HG03469 (cell line): Measurements from ENCODE around the gene WFDC1.

Experiments
- ATAC-seq: cut with Tn5 transposase; IDR thresholded peaks from one replicate; pipeline ENCODE4 v1.9.1; 2021; ENCODE audit warnings: mild to moderate bottlenecking, moderate library complexity, moderate number of reproducible peaks; ENCODE audit not compliant: unreplicated experiment

The WFDC1 gene

GRCh38 chr16:84370723-84371552 lies 76.3 kb downstream of the WFDC1 start:
- ATAC-seq = no peak

DNA sequence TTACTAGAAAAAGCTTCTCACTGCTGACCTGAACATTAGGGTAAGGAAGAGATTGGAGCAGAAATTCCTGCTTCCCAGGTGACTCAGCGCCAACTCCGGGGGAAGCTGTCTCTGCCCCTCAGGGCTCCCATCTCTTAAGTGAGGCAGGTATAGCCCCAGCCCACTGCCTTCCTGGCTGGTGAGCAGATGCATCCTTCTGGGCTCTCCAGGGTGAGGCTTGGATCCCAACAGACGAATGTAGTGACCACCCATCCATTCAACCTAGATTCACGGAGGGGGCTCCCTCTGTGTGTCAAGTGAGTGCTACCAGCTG lies 76.8 kb downstream of the WFDC1 start:
- no peak for ATAC-seq

GRCh38 chr16:84373907-84374489 lies 79.3 kb downstream of the WFDC1 start:
- ATAC-seq = no peak

GRCh38 chr16:84378099-84378498 lies 83.4 kb downstream of the WFDC1 start:
- ATAC-seq = no peak

- ATAC-seq = no peak
Measured at GRCh38 chr16:84378567-84378966, 83.9 kb downstream of the WFDC1 start.

DNA sequence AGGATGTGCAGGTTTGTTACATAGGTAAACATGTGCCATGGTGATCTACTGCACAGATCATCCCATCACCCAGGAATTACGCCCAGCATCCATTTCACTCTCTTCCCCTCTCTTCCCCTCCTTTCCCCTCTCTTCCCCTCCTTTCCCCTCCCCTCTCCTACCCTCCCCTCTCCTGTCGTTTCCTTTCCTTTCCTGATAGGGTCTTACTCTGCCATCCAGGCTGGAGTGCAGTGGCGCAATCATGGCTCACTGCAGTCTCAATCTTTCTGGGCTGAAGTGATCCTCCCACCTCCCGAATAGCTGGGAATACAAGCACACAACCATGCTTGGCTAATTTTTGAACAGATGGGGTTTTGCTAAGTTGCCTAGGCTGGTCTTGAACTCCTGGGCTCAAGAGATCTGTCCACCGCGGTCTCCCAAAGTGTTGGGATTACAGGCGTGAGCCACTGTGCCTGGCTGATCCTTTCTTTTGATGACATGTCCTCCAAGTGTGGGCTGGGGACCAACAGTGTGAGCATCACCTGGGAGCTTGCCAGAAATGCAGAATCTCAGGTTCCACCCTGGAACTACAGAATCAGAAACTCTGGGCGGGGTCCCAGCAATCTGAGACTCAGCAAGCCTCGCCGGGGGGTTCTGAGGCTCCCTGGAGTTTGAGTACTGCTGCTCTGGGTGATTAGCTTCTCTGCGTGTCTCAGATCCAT lies 84.5 kb downstream of the WFDC1 start:
- ATAC-seq = no peak
